GM19397 (cell line): ENCODE results near the gene TMEM98.
"Not testable (repeated sequence)": the region's sequence is repeated elsewhere in the genome, so short reads cannot be mapped to it uniquely, and the experiment has no call there.

Source experiments
- ATAC-seq: cut with Tn5 transposase; IDR thresholded peaks from one replicate; pipeline ENCODE4 v1.9.1; 2021; ENCODE audit warnings: mild to moderate bottlenecking, moderate library complexity; ENCODE audit not compliant: unreplicated experiment

Gene TMEM98

GRCh38 chr17:32927724-32928585 lies at the start of gene TMEM98:
Gene TMEM98, plus strand, starts transcription at chr17:32928153. Its CDS starts 3,376 bp downstream, at chr17:32931529.
- no peak for ATAC-seq

GRCh38 chr17:32878211-32878610 lies 49.7 kb upstream of the TMEM98 start:
- no peak for ATAC-seq

- ATAC-seq = no peak
Measured at GRCh38 chr17:32879134-32879533, 48.8 kb upstream of the TMEM98 start.

- ATAC-seq = no peak
Measured at GRCh38 chr17:32880671-32881453, 47.1 kb upstream of the TMEM98 start.

GRCh38 chr17:32882029-32882428 lies 45.9 kb upstream of the TMEM98 start:
- no peak for ATAC-seq

GRCh38 chr17:32882734-32883133 lies 45.2 kb upstream of the TMEM98 start:
- ATAC-seq = no peak

- ATAC-seq = not testable (repeated sequence)
Measured at GRCh38 chr17:32886951-32887350, 41.0 kb upstream of the TMEM98 start.

- ATAC-seq = not testable (repeated sequence)
Measured at GRCh38 chr17:32887410-32887809, 40.5 kb upstream of the TMEM98 start.

- no peak for ATAC-seq
Measured at GRCh38 chr17:32894245-32894644, 33.7 kb upstream of the TMEM98 start.

GRCh38 chr17:32896647-32897258 lies 31.2 kb upstream of the TMEM98 start:
- no peak for ATAC-seq

- no peak for ATAC-seq
Measured at GRCh38 chr17:32899236-32900013, 28.5 kb upstream of the TMEM98 start.

GRCh38 chr17:32901743-32902142 lies 26.2 kb upstream of the TMEM98 start:
- no peak for ATAC-seq

- ATAC-seq = no peak
Measured at GRCh38 chr17:32903774-32904673, 23.9 kb upstream of the TMEM98 start.

- no peak for ATAC-seq
Measured at GRCh38 chr17:32904891-32905290, 23.1 kb upstream of the TMEM98 start.

- no peak for ATAC-seq
Measured at GRCh38 chr17:32907583-32907982, 20.4 kb upstream of the TMEM98 start.

- no peak for ATAC-seq
Measured at GRCh38 chr17:32909787-32910369, 18.1 kb upstream of the TMEM98 start.

- ATAC-seq = no peak
Measured at GRCh38 chr17:32910769-32911168, 17.2 kb upstream of the TMEM98 start.

GRCh38 chr17:32912218-32912897 lies 15.6 kb upstream of the TMEM98 start:
- no peak for ATAC-seq

- ATAC-seq = no peak
Measured at GRCh38 chr17:32913593-32913992, 14.4 kb upstream of the TMEM98 start.
